Naive thymus-derived CD4-positive, alpha-beta T cell (primary cell): ENCODE results near the gene GRAMD4. TPM values are rescaled to one million over a fixed set of nuclear protein-coding genes. Genes with fewer than 3 reads are reported as not detected.

Experiments
- ATAC-seq: fragments of 150-1000 bp; cut with Tn5 transposase; 2 replicates; pipeline ENCODE4 v1.10.0; 2021; ENCODE audit warnings: mild to moderate bottlenecking, moderate library complexity
- CTCF ChIA-PET: fragments of 350-600 bp; sonication (Branson Sonifier 250); formaldehyde crosslinking; loops from one replicate; lab custom pipeline; 2021; ENCODE audit warnings: antibody characterized with exemption; lab: Charles Lee
- POLR2A ChIA-PET: fragments of 350-600 bp; sonication (Branson Sonifier 250); formaldehyde crosslinking; loops from one replicate; lab custom pipeline; 2021; ENCODE audit warnings: antibody characterized with exemption, inconsistent platforms; lab: Charles Lee
- DNase-seq, 9 donors: peaks; one replicate each; pipeline versions ENCODE4 v3.0.0 to v3.0.0-alpha.2; 2020 to 2022; ENCODE audit warnings: mixed read lengths in 1 of 9
- H3K27ac ChIP-seq: one replicate; pipeline ENCODE4 v1.7.0; 2013; ENCODE audit warnings: mild to moderate bottlenecking, low read depth, low read length, moderate library complexity
- H3K27me3 ChIP-seq, 2 donors: one replicate each; pipeline ENCODE4 v1.7.0; 2013; ENCODE audit warnings: low read length in 2 of 2, mild to moderate bottlenecking in 2 of 2, moderate library complexity in 2 of 2; ENCODE audit not compliant: control insufficient read depth in 2 of 2, insufficient read depth in 2 of 2
- H3K36me3 ChIP-seq, 3 experiments: 1 replicate in 2 of 3; 2 replicates in 1 of 3; pipeline ENCODE4 v1.7.0; 2013; ENCODE audit warnings: low read length in 3 of 3, mild to moderate bottlenecking in 3 of 3, moderate library complexity in 1 of 3; ENCODE audit not compliant: insufficient read depth in 3 of 3, control insufficient read depth in 2 of 3
- H3K4me1 ChIP-seq, 2 donors: one replicate each; pipeline ENCODE4 v1.7.0; 2013; ENCODE audit warnings: low read length in 2 of 2, mild to moderate bottlenecking in 2 of 2, moderate library complexity in 1 of 2; ENCODE audit not compliant: control insufficient read depth in 2 of 2, insufficient read depth in 2 of 2
- H3K4me3 ChIP-seq: 2 replicates; pipeline ENCODE4 v1.7.0; 2013; ENCODE audit warnings: mild to moderate bottlenecking, low read length
- H3K9me3 ChIP-seq, 3 experiments: 1 replicate in 2 of 3; 2 replicates in 1 of 3; pipeline ENCODE4 v1.7.0; 2013; ENCODE audit warnings: low read length in 3 of 3; ENCODE audit not compliant: control insufficient read depth in 2 of 3
- H3K27ac Mint-ChIP-seq, 9 donors: one replicate each; pipeline ENCODE4 v1.8.0; 2020 to 2022; ENCODE audit warnings: mixed read lengths in 9 of 9, mild to moderate bottlenecking in 8 of 9, moderate library complexity in 5 of 9, inconsistent platforms in 2 of 9
- H3K27me3 Mint-ChIP-seq, 5 donors: one replicate each; pipeline ENCODE4 v1.8.0; 2021 to 2022; ENCODE audit warnings: mixed read lengths in 5 of 5, mild to moderate bottlenecking in 1 of 5
- H3K36me3 Mint-ChIP-seq, 5 donors: one replicate each; pipeline ENCODE4 v1.8.0; 2020 to 2022; ENCODE audit warnings: mixed read lengths in 5 of 5, mild to moderate bottlenecking in 3 of 5, inconsistent platforms in 1 of 5
- H3K4me1 Mint-ChIP-seq, 7 donors: one replicate each; pipeline ENCODE4 v1.8.0; 2020 to 2022; ENCODE audit warnings: mixed read lengths in 7 of 7, mild to moderate bottlenecking in 3 of 7, inconsistent platforms in 1 of 7
- H3K4me3 Mint-ChIP-seq, 10 donors: one replicate each; pipeline ENCODE4 v1.8.0; 2020 to 2022; ENCODE audit warnings: mild to moderate bottlenecking in 10 of 10, mixed read lengths in 10 of 10, moderate library complexity in 6 of 10, inconsistent platforms in 2 of 10
- H3K9me3 Mint-ChIP-seq, 11 donors: one replicate each; pipeline ENCODE4 v1.8.0; 2020 to 2022; ENCODE audit warnings: mixed read lengths in 11 of 11, mild to moderate bottlenecking in 4 of 11, inconsistent platforms in 1 of 11, moderate library complexity in 1 of 11
- intact Hi-C, 2 donors: fragments of 100-400 bp; cut with micrococcal nuclease; formaldehyde crosslinking; loops; one replicate each; pipeline ENCODE4 v1.15.1; 2023
- polyA plus RNA-seq, 2 donors: library from polyadenylated mRNA; unstranded; fragments of 300-500 nt; fragmentation: Illumina TruSeq; gene quantifications; one replicate each; pipeline ENCODE4 v1.2.3, GENCODE V29; 2021
- total RNA-seq, 6 experiments: library from RNA in 5 of 6; stranded (reverse) in 5 of 6; gene quantifications; 1 replicate in 5 of 6; 2 replicates in 1 of 6; pipeline ENCODE4 v1.2.3 and lab custom pipeline; 2021 to 2026

The GRAMD4 gene
- total and polyA plus RNA-seq, 7 experiments from 2014 or later: 2.1 to 48.5 (median 14.8) TPM

- Mint-ChIP-seq H3K27me3 (no peaks in the 10 kb centered on the region), H3K4me3 (no peak overlapping the region), H3K36me3 (peaks cover 0 to 7% (median 0%) of the 10 kb centered on the region in 5 donors), H3K4me1 (peaks cover 11 to 22% (median 18%) of the 10 kb centered on the region in 7 donors), H3K27ac (no peak overlapping the region), H3K9me3 (peaks cover 0 to 4% (median 0%) of the 10 kb centered on the region in 11 donors)
- no peak for DNase-seq
- no peaks in the 10 kb centered on the region for H3K27me3 ChIP-seq
- POLR2A ChIA-PET: no interaction called here
- ATAC-seq: no peak
- H3K4me3 ChIP-seq: no peak overlapping the region
- H3K27ac ChIP-seq: no peak overlapping the region
- intact Hi-C loops: no loop called here
- CTCF ChIA-PET: no interaction called here
- H3K9me3 ChIP-seq: no peaks in the 10 kb centered on the region
- H3K4me1 ChIP-seq: peaks cover 10 to 12% of the 10 kb centered on the region in 2 donors
- no peaks in the 10 kb centered on the region for H3K36me3 ChIP-seq
Observed at GRCh38 chr22:46606886-46607285, 13.3 kb upstream of the GRAMD4 start.

- H3K36me3 Mint-ChIP-seq: peaks cover 0 to 10% (median 0%) of the 10 kb centered on the region in 5 donors
- Histone ChIP-seq H3K36me3 (no peaks in the 10 kb centered on the region), H3K27me3 (no peaks in the 10 kb centered on the region), H3K9me3 (no peaks in the 10 kb centered on the region), H3K4me1 (peaks cover 15 to 18% of the 10 kb centered on the region in 2 donors), H3K4me3 (no peak overlapping the region), H3K27ac (no peak overlapping the region)
- ChIA-PET POLR2A (no interaction called here), CTCF (no interaction called here)
- DNase-seq (no peak), ATAC-seq (no peak)
- H3K4me3 Mint-ChIP-seq: no peak overlapping the region
- H3K9me3 Mint-ChIP-seq: peaks cover 0 to 4% (median 0%) of the 10 kb centered on the region in 11 donors
- intact Hi-C loops: no loop called here
- H3K27ac Mint-ChIP-seq: peak overlapping the region in 1 of 9 donors; percentile 56
- H3K27me3 Mint-ChIP-seq: no peaks in the 10 kb centered on the region
- peaks cover 16 to 29% (median 24%) of the 10 kb centered on the region in 7 donors for H3K4me1 Mint-ChIP-seq
Observed at GRCh38 chr22:46607483-46608114, 12.6 kb upstream of the GRAMD4 start.

- no peak overlapping the region for H3K27ac ChIP-seq
- peaks cover 22 to 24% of the 10 kb centered on the region in 2 donors for H3K4me1 ChIP-seq
- ATAC-seq (no peak), DNase-seq (no peak)
- no peaks in the 10 kb centered on the region for H3K9me3 ChIP-seq
- ChIA-PET POLR2A (no interaction called here), CTCF (no interaction called here)
- no peaks in the 10 kb centered on the region for H3K27me3 ChIP-seq
- Mint-ChIP-seq H3K9me3 (peaks cover 0 to 4% (median 0%) of the 10 kb centered on the region in 11 donors), H3K27ac (no peak overlapping the region), H3K4me1 (peaks cover 23 to 38% (median 32%) of the 10 kb centered on the region in 7 donors), H3K4me3 (no peak overlapping the region), H3K27me3 (no peaks in the 10 kb centered on the region), H3K36me3 (peaks cover 0 to 7% (median 0%) of the 10 kb centered on the region in 5 donors)
- intact Hi-C loops: no loop called here
- H3K36me3 ChIP-seq: no peaks in the 10 kb centered on the region
- H3K4me3 ChIP-seq: no peak overlapping the region
Observed at GRCh38 chr22:46609175-46609690, 11.0 kb upstream of the GRAMD4 start.

GRCh38 chr22:46609724-46610201 lies 10.4 kb upstream of the GRAMD4 start:
- peaks cover 22 to 40% (median 32%) of the 10 kb centered on the region in 7 donors for H3K4me1 Mint-ChIP-seq
- Histone ChIP-seq H3K27me3 (no peaks in the 10 kb centered on the region), H3K36me3 (no peaks in the 10 kb centered on the region), H3K4me1 (peaks cover 22% of the 10 kb centered on the region in 2 donors), H3K27ac (no peak overlapping the region), H3K4me3 (no peak overlapping the region), H3K9me3 (no peaks in the 10 kb centered on the region)
- H3K27me3 Mint-ChIP-seq: no peaks in the 10 kb centered on the region
- ChIA-PET POLR2A (no interaction called here), CTCF (no interaction called here)
- no peak for DNase-seq
- no peak overlapping the region for H3K4me3 Mint-ChIP-seq
- peaks cover 0 to 4% (median 0%) of the 10 kb centered on the region in 11 donors for H3K9me3 Mint-ChIP-seq
- intact Hi-C loops: no loop called here
- ATAC-seq: no peak
- peaks cover 0 to 7% (median 0%) of the 10 kb centered on the region in 5 donors for H3K36me3 Mint-ChIP-seq
- H3K27ac Mint-ChIP-seq: no peak overlapping the region

- Mint-ChIP-seq H3K4me3 (no peak overlapping the region), H3K4me1 (peaks cover 22 to 37% (median 29%) of the 10 kb centered on the region in 7 donors), H3K36me3 (peaks cover 0 to 3% (median 0%) of the 10 kb centered on the region in 5 donors), H3K27ac (no peak overlapping the region), H3K27me3 (no peaks in the 10 kb centered on the region), H3K9me3 (peaks cover 0 to 2% (median 0%) of the 10 kb centered on the region in 11 donors)
- H3K4me3 ChIP-seq: no peak overlapping the region
- ATAC-seq: no peak
- peaks cover 23 to 24% of the 10 kb centered on the region in 2 donors for H3K4me1 ChIP-seq
- H3K27ac ChIP-seq: no peak overlapping the region
- CTCF ChIA-PET: no interaction called here
- H3K27me3 ChIP-seq: no peaks in the 10 kb centered on the region
- no peaks in the 10 kb centered on the region for H3K9me3 ChIP-seq
- no peak for DNase-seq
- intact Hi-C loops: no loop called here
- no peaks in the 10 kb centered on the region for H3K36me3 ChIP-seq
- POLR2A ChIA-PET: no interaction called here
Observed at GRCh38 chr22:46610356-46610755, 9.8 kb upstream of the GRAMD4 start.

- H3K27ac Mint-ChIP-seq: no peak overlapping the region
- ChIA-PET POLR2A (no interaction called here), CTCF (no interaction called here)
- no peak overlapping the region for H3K27ac ChIP-seq
- H3K4me1 ChIP-seq: peaks cover 23 to 24% of the 10 kb centered on the region in 2 donors
- H3K4me1 Mint-ChIP-seq: peaks cover 22 to 35% (median 28%) of the 10 kb centered on the region in 7 donors
- no peak for DNase-seq
- no peaks in the 10 kb centered on the region for H3K27me3 ChIP-seq
- H3K9me3 Mint-ChIP-seq: no peaks in the 10 kb centered on the region
- H3K36me3 Mint-ChIP-seq: peaks cover 0 to 3% (median 0%) of the 10 kb centered on the region in 5 donors
- H3K9me3 ChIP-seq: no peaks in the 10 kb centered on the region
- no peak overlapping the region for H3K4me3 ChIP-seq
- intact Hi-C loops: no loop called here
- no peaks in the 10 kb centered on the region for H3K36me3 ChIP-seq
- no peaks in the 10 kb centered on the region for H3K27me3 Mint-ChIP-seq
- no peak overlapping the region for H3K4me3 Mint-ChIP-seq
- no peak for ATAC-seq
Observed at GRCh38 chr22:46611189-46611588, 9.0 kb upstream of the GRAMD4 start.
